ENCODE data around the gene EMID1. TPM values are rescaled to one million over a fixed set of nuclear protein-coding genes. Genes with fewer than 3 reads are reported as not detected.

EMID1 gene
- total RNA-seq, 2 experiments from 2014 or later, result not detected

DNA sequence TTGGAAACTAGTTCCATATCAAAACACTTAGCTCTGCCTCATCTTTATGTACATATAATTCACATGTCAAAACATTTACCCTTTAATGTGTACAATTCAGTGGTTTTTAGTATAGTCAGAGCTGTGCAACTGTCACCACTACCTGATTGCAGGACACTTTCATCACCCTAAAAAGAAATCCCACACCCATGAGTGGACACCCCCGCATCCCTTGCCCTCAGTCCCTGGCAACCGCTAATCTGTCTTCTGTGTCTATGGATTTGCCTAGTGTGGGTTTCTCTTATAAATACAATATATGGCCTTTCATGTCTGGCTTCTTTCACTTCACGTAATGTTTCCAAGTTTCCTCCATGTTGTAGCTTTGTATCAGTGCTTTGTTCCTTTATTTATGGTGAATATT, 8.6 kb upstream of the EMID1 start:
- Histone ChIP-seq H3K9me2 (ENCODE audit: insufficient read depth, low read length) (no peaks in the 10 kb centered on the region), H3K4me2 (ENCODE audit: low read length) (no peak overlapping the region), H3K36me3 (ENCODE audit: insufficient read depth, low read length) (no peaks in the 10 kb centered on the region), H3K4me1 (ENCODE audit: insufficient read depth, low read length, poor library complexity, severe bottlenecking) (no peaks in the 10 kb centered on the region), H2AFZ (ENCODE audit: low read length) (no peak overlapping the region), H3K27ac (ENCODE audit: low read depth, low read length, poor library complexity, severe bottlenecking) (no peak overlapping the region), H3K79me2 (ENCODE audit: insufficient read depth, low read depth, low read length) (no peaks in the 10 kb centered on the region), H3K4me3 (ENCODE audit: low read depth, low read length, poor library complexity, severe bottlenecking) (no peak overlapping the region), H3K9me3 (ENCODE audit: low read length) (no peaks in the 10 kb centered on the region), H4K20me1 (ENCODE audit: insufficient read depth, low read length) (no peaks in the 10 kb centered on the region)
- intact Hi-C loops (cut with micrococcal nuclease; ENCODE audit: unreplicated experiment), result no loop called here
- TF ChIP-seq CTCF (conservative IDR thresholded peaks at IDR 0.05; ENCODE audit: low read length) (no peak), EZH2phosphoT487 (IDR thresholded peaks at IDR 0.05; ENCODE audit: borderline replicate concordance, low read depth, low read length) (no peak)
- DNase-seq (ENCODE audit: low spot score), result no peak
- ChIA-PET POLR2A (no interaction called here), CTCF (ENCODE audit: unreplicated experiment) (no interaction called here)
- BruUV-seq (replicated peaks), result no TSS peak

- Histone ChIP-seq H3K79me2 (ENCODE audit: insufficient read depth, low read depth, low read length) (no peaks in the 10 kb centered on the region), H3K4me3 (ENCODE audit: low read depth, low read length, poor library complexity, severe bottlenecking) (no peak overlapping the region), H3K27ac (ENCODE audit: low read depth, low read length, poor library complexity, severe bottlenecking) (no peak overlapping the region), H3K36me3 (ENCODE audit: insufficient read depth, low read length) (no peaks in the 10 kb centered on the region), H4K20me1 (ENCODE audit: insufficient read depth, low read length) (no peaks in the 10 kb centered on the region), H3K4me2 (ENCODE audit: low read length) (no peak overlapping the region), H2AFZ (ENCODE audit: low read length) (no peak overlapping the region), H3K9me3 (ENCODE audit: low read length) (no peaks in the 10 kb centered on the region), H3K4me1 (ENCODE audit: insufficient read depth, low read length, poor library complexity, severe bottlenecking) (peaks cover 8% of the 10 kb centered on the region), H3K9me2 (ENCODE audit: insufficient read depth, low read length) (no peaks in the 10 kb centered on the region)
- ChIA-PET CTCF (ENCODE audit: unreplicated experiment) (no interaction called here), POLR2A (no interaction called here)
- no TSS peak for BruUV-seq (replicated peaks)
- DNase-seq (ENCODE audit: low spot score), result no peak
- TF ChIP-seq EZH2phosphoT487 (IDR thresholded peaks at IDR 0.05; ENCODE audit: borderline replicate concordance, low read depth, low read length) (no peak), CTCF (conservative IDR thresholded peaks at IDR 0.05; ENCODE audit: low read length) (no peak)
- intact Hi-C loops (cut with micrococcal nuclease; ENCODE audit: unreplicated experiment), result no loop called here
Measured at GRCh38 chr22:29198240-29198639, 7.5 kb upstream of the EMID1 start.

DNA sequence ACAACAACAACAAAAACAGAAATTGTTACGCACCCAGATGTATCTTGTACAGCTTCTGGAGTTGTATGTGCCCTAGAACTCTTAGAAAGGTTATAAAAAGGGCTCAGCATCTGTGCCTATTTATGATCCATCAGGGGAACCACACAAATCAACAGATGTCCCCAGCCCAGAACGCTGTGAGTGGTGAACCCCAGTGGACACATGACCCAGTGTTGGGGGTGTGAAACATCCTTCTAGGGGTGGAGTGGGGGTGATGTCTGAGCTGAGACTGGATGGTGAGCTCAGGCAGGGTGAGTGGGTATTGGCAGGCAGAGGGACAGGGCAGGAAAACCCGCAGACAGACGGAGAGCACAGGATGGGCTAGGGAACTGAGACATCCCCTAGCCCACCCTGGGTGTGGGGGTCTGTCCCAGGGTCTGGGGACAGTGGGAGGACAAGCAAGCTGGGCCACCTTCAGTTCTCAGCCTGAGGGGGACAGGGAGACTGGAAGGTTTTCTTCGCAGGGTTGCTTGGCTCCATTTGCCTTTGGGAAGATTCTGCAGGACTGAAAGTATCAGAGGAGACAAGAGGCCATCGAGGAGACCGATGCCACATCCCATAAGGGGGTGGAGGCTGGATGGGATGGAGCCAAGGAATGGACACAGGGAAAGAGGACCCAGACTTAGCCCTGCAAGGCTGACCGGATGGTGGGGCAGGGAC, 5.8 kb upstream of the EMID1 start:
- BruUV-seq (replicated peaks), result no TSS peak
- Histone ChIP-seq H3K4me3 (ENCODE audit: low read depth, low read length, poor library complexity, severe bottlenecking) (no peak overlapping the region), H3K4me2 (ENCODE audit: low read length) (no peak overlapping the region), H3K9me3 (ENCODE audit: low read length) (no peaks in the 10 kb centered on the region), H3K79me2 (ENCODE audit: insufficient read depth, low read depth, low read length) (no peaks in the 10 kb centered on the region), H3K9me2 (ENCODE audit: insufficient read depth, low read length) (no peaks in the 10 kb centered on the region), H2AFZ (ENCODE audit: low read length) (no peak overlapping the region), H4K20me1 (ENCODE audit: insufficient read depth, low read length) (no peaks in the 10 kb centered on the region), H3K36me3 (ENCODE audit: insufficient read depth, low read length) (no peaks in the 10 kb centered on the region), H3K4me1 (ENCODE audit: insufficient read depth, low read length, poor library complexity, severe bottlenecking) (peaks cover 8% of the 10 kb centered on the region), H3K27ac (ENCODE audit: low read depth, low read length, poor library complexity, severe bottlenecking) (no peak overlapping the region)
- no peak for TF ChIP-seq EZH2phosphoT487 (IDR thresholded peaks at IDR 0.05; ENCODE audit: borderline replicate concordance, low read depth, low read length)
- TF ChIP-seq CTCF (conservative IDR thresholded peaks at IDR 0.05; ENCODE audit: low read length), result no peak
- ChIA-PET CTCF (ENCODE audit: unreplicated experiment) (no interaction called here), POLR2A (no interaction called here)
- DNase-seq (ENCODE audit: low spot score), result no peak
- intact Hi-C loops (cut with micrococcal nuclease; ENCODE audit: unreplicated experiment), result no loop called here
